Measurements from ENCODE around the gene ABCB9.

Gene ABCB9

GRCh38 chr12:122980183-122981035 is 14.1 kb upstream of the ABCB9 start, which contains the start of gene ARL6IP4:
TSS of gene ARL6IP4 (plus strand) at chr12:122980681. CDS start at chr12:122981140, 459 bp downstream.
- peaks cover 33% of the 10 kb centered on the region; the same call in 1 of the 2 replicates for H3K36me3 ChIP-seq (ENCODE audit: control insufficient read depth, insufficient read depth, low read length)
- H3K9ac ChIP-seq (ENCODE audit: low read depth, low read length), result peak within 1 kb of the TSS; percentile 84
- no peaks in the 10 kb centered on the region for H3K27me3 ChIP-seq (ENCODE audit: control insufficient read depth, insufficient read depth, low read length)
- H3K4me1 ChIP-seq (ENCODE audit: control insufficient read depth, insufficient read depth, low read length), result peaks cover 15% of the 10 kb centered on the region
- peak within 1 kb of the TSS; percentile 55 for H3K27ac ChIP-seq (ENCODE audit: low read depth, low read length)
- no peaks in the 10 kb centered on the region for H3K9me3 ChIP-seq (ENCODE audit: control insufficient read depth, insufficient read depth, low read length)
- peak within 1 kb of the TSS; percentile 97 for H3K4me3 ChIP-seq (ENCODE audit: low read depth, low read length)

GRCh38 chr12:122979908-122980182 is 13.6 kb upstream of the ABCB9 start:
- Histone ChIP-seq H3K36me3 (ENCODE audit: control insufficient read depth, insufficient read depth, low read length) (peaks cover 33% of the 10 kb centered on the region; the same call in 1 of the 2 replicates), H3K4me3 (ENCODE audit: low read depth, low read length) (peak overlapping the region; percentile 97), H3K9ac (ENCODE audit: low read depth, low read length) (peak overlapping the region; percentile 84), H3K27ac (ENCODE audit: low read depth, low read length) (peak overlapping the region; percentile 55), H3K27me3 (ENCODE audit: control insufficient read depth, insufficient read depth, low read length) (no peaks in the 10 kb centered on the region), H3K4me1 (ENCODE audit: control insufficient read depth, insufficient read depth, low read length) (peaks cover 15% of the 10 kb centered on the region), H3K9me3 (ENCODE audit: control insufficient read depth, insufficient read depth, low read length) (no peaks in the 10 kb centered on the region)

- Histone ChIP-seq H3K27me3 (ENCODE audit: control insufficient read depth, insufficient read depth, low read length) (no peaks in the 10 kb centered on the region), H3K9ac (ENCODE audit: low read depth, low read length) (0 out of 2 replicates have a peak overlapping the region, but pooled peaks have one; percentile 84), H3K4me3 (ENCODE audit: low read depth, low read length) (peak overlapping the region; percentile 97), H3K36me3 (ENCODE audit: control insufficient read depth, insufficient read depth, low read length) (peaks cover 33% of the 10 kb centered on the region; the same call in 1 of the 2 replicates), H3K27ac (ENCODE audit: low read depth, low read length) (no peak overlapping the region), H3K4me1 (ENCODE audit: control insufficient read depth, insufficient read depth, low read length) (peaks cover 15% of the 10 kb centered on the region), H3K9me3 (ENCODE audit: control insufficient read depth, insufficient read depth, low read length) (no peaks in the 10 kb centered on the region)
Observed at GRCh38 chr12:122979001-122979907, 13.0 kb upstream of the ABCB9 start.

- H3K36me3 ChIP-seq (ENCODE audit: control insufficient read depth, insufficient read depth, low read length), result peaks cover 33% of the 10 kb centered on the region; the same call in 1 of the 2 replicates
- H3K4me1 ChIP-seq (ENCODE audit: control insufficient read depth, insufficient read depth, low read length), result peaks cover 15% of the 10 kb centered on the region
- H3K4me3 ChIP-seq (ENCODE audit: low read depth, low read length), result no peak overlapping the region
- no peak overlapping the region for H3K9ac ChIP-seq (ENCODE audit: low read depth, low read length)
- H3K9me3 ChIP-seq (ENCODE audit: control insufficient read depth, insufficient read depth, low read length), result no peaks in the 10 kb centered on the region
- no peaks in the 10 kb centered on the region for H3K27me3 ChIP-seq (ENCODE audit: control insufficient read depth, insufficient read depth, low read length)
- H3K27ac ChIP-seq (ENCODE audit: low read depth, low read length), result no peak overlapping the region
Observed at GRCh38 chr12:122978507-122978955, 12.3 kb upstream of the ABCB9 start.

GRCh38 chr12:122977655-122978392 is 11.6 kb upstream of the ABCB9 start:
- no peaks in the 10 kb centered on the region for H3K9me3 ChIP-seq (ENCODE audit: control insufficient read depth, insufficient read depth, low read length)
- no peak overlapping the region for H3K4me3 ChIP-seq (ENCODE audit: low read depth, low read length)
- H3K36me3 ChIP-seq (ENCODE audit: control insufficient read depth, insufficient read depth, low read length), result peaks cover 27% of the 10 kb centered on the region; the same call in 1 of the 2 replicates
- H3K9ac ChIP-seq (ENCODE audit: low read depth, low read length), result no peak overlapping the region
- peaks cover 15% of the 10 kb centered on the region for H3K4me1 ChIP-seq (ENCODE audit: control insufficient read depth, insufficient read depth, low read length)
- no peaks in the 10 kb centered on the region for H3K27me3 ChIP-seq (ENCODE audit: control insufficient read depth, insufficient read depth, low read length)
- no peak overlapping the region for H3K27ac ChIP-seq (ENCODE audit: low read depth, low read length)

- peaks cover 21% of the 10 kb centered on the region; the same call in 1 of the 2 replicates for H3K36me3 ChIP-seq (ENCODE audit: control insufficient read depth, insufficient read depth, low read length)
- H3K27me3 ChIP-seq (ENCODE audit: control insufficient read depth, insufficient read depth, low read length), result no peaks in the 10 kb centered on the region
- no peak overlapping the region for H3K27ac ChIP-seq (ENCODE audit: low read depth, low read length)
- H3K4me3 ChIP-seq (ENCODE audit: low read depth, low read length), result no peak overlapping the region
- H3K4me1 ChIP-seq (ENCODE audit: control insufficient read depth, insufficient read depth, low read length), result peaks cover 15% of the 10 kb centered on the region
- no peak overlapping the region for H3K9ac ChIP-seq (ENCODE audit: low read depth, low read length)
- no peaks in the 10 kb centered on the region for H3K9me3 ChIP-seq (ENCODE audit: control insufficient read depth, insufficient read depth, low read length)
Observed at GRCh38 chr12:122977153-122977552, 10.9 kb upstream of the ABCB9 start.

GRCh38 chr12:122976648-122976975 is 10.3 kb upstream of the ABCB9 start:
- Histone ChIP-seq H3K27ac (ENCODE audit: low read depth, low read length) (no peak overlapping the region), H3K4me1 (ENCODE audit: control insufficient read depth, insufficient read depth, low read length) (peaks cover 15% of the 10 kb centered on the region), H3K4me3 (ENCODE audit: low read depth, low read length) (no peak overlapping the region; the same call in 1 of the 2 replicates), H3K27me3 (ENCODE audit: control insufficient read depth, insufficient read depth, low read length) (no peaks in the 10 kb centered on the region), H3K9ac (ENCODE audit: low read depth, low read length) (no peak overlapping the region), H3K36me3 (ENCODE audit: control insufficient read depth, insufficient read depth, low read length) (peaks cover 21% of the 10 kb centered on the region; the same call in 1 of the 2 replicates), H3K9me3 (ENCODE audit: control insufficient read depth, insufficient read depth, low read length) (no peaks in the 10 kb centered on the region)

- Histone ChIP-seq H3K9ac (ENCODE audit: low read depth, low read length) (peak overlapping the region; percentile 73), H3K4me1 (ENCODE audit: control insufficient read depth, insufficient read depth, low read length) (peaks cover 11% of the 10 kb centered on the region; the same call in 1 of the 2 replicates), H3K36me3 (ENCODE audit: control insufficient read depth, insufficient read depth, low read length) (peaks cover 21% of the 10 kb centered on the region; the same call in 1 of the 2 replicates), H3K9me3 (ENCODE audit: control insufficient read depth, insufficient read depth, low read length) (no peaks in the 10 kb centered on the region), H3K4me3 (ENCODE audit: low read depth, low read length) (peak overlapping the region; percentile 92), H3K27me3 (ENCODE audit: control insufficient read depth, insufficient read depth, low read length) (no peaks in the 10 kb centered on the region), H3K27ac (ENCODE audit: low read depth, low read length) (peak overlapping the region; percentile 48)
Observed at GRCh38 chr12:122975790-122976647, 9.8 kb upstream of the ABCB9 start.

GRCh38 chr12:122974892-122975789 is 8.9 kb upstream of the ABCB9 start, which contains the start of gene OGFOD2:
TSS of gene OGFOD2 (plus strand) at chr12:122975244. CDS start at chr12:122975252, 8 bp downstream.
- peak within 1 kb of the TSS; percentile 92 for H3K4me3 ChIP-seq (ENCODE audit: low read depth, low read length)
- no peaks in the 10 kb centered on the region for H3K9me3 ChIP-seq (ENCODE audit: control insufficient read depth, insufficient read depth, low read length)
- peaks cover 21% of the 10 kb centered on the region; the same call in 1 of the 2 replicates for H3K36me3 ChIP-seq (ENCODE audit: control insufficient read depth, insufficient read depth, low read length)
- peaks cover 11% of the 10 kb centered on the region; the same call in 1 of the 2 replicates for H3K4me1 ChIP-seq (ENCODE audit: control insufficient read depth, insufficient read depth, low read length)
- H3K9ac ChIP-seq (ENCODE audit: low read depth, low read length), result peak within 1 kb of the TSS; percentile 90
- peak within 1 kb of the TSS; percentile 92 for H3K27ac ChIP-seq (ENCODE audit: low read depth, low read length)
- no peaks in the 10 kb centered on the region for H3K27me3 ChIP-seq (ENCODE audit: control insufficient read depth, insufficient read depth, low read length)
